ENCODE measurements around the gene ARL5B. TPM values are rescaled to one million over a fixed set of nuclear protein-coding genes. Genes with fewer than 3 reads are reported as not detected.

ARL5B gene
- total RNA-seq, 1 donor from 2014 or later: 20.9 TPM

- DNase-seq (ENCODE audit: extremely low read depth, low read depth, low spot score): no peak
Observed at GRCh38 chr10:18699849-18700840, 40.9 kb downstream of the ARL5B start.

GRCh38 chr10:18703521-18703920, 44.3 kb downstream of the ARL5B start:
- no peak for DNase-seq (ENCODE audit: extremely low read depth, low read depth, low spot score)

- DNase-seq (ENCODE audit: extremely low read depth, low read depth, low spot score): no peak
Observed at GRCh38 chr10:18710201-18710653, 51.0 kb downstream of the ARL5B start.

GRCh38 chr10:18713077-18713476, 53.8 kb downstream of the ARL5B start:
- DNase-seq (ENCODE audit: extremely low read depth, low read depth, low spot score): no peak

- no peak for DNase-seq (ENCODE audit: extremely low read depth, low read depth, low spot score)
Observed at GRCh38 chr10:18718991-18719390, 59.8 kb downstream of the ARL5B start.

- DNase-seq (ENCODE audit: extremely low read depth, low read depth, low spot score): no peak
Observed at GRCh38 chr10:18719811-18720210, 60.6 kb downstream of the ARL5B start.

GRCh38 chr10:18721067-18721466, 61.8 kb downstream of the ARL5B start:
- DNase-seq (ENCODE audit: extremely low read depth, low read depth, low spot score): no peak

GRCh38 chr10:18723801-18724200, 64.6 kb downstream of the ARL5B start:
- DNase-seq (ENCODE audit: extremely low read depth, low read depth, low spot score): no peak

Other genes starting within 250 kb of the ARL5B start
- gene NSUN6, start 7.8 kb upstream of the ARL5B start, total RNA-seq: 3.2 and 3.7 TPM in 2 replicates